Peyer's patch (tissue), 4 donors: ENCODE measurements around the gene ADAMTS16.

Source experiments
- CTCF ChIP-seq, 6 experiments: fragments of 450-650 bp in 4 of 6; fragments of 200-600 bp in 2 of 6; sonication (generic) in 1 of 6; IDR thresholded peaks; one replicate each; pipeline ENCODE4 v1.5.1; 2017 to 2019; ENCODE audit warnings: antibody characterized with exemption in 6 of 6, mild to moderate bottlenecking in 3 of 6, moderate library complexity in 1 of 6
- POLR2A ChIP-seq, 2 donors: fragments of 450-650 bp; IDR thresholded peaks; one replicate each; pipeline ENCODE4 v1.5.1; 2017; ENCODE audit warnings: antibody characterized with exemption in 2 of 2, mild to moderate bottlenecking in 2 of 2, moderate library complexity in 2 of 2

- no peak for TF ChIP-seq POLR2A (IDR thresholded peaks at IDR 0.05)
- no peak for TF ChIP-seq CTCF (IDR thresholded peaks at IDR 0.05)
Observed at GRCh38 chr5:5287419-5287818, 147.3 kb downstream of the ADAMTS16 start.
